GM12878 (cell line): Measurements from ENCODE around the gene PTPRM. TPM values are rescaled to one million over a fixed set of nuclear protein-coding genes. Genes with fewer than 3 reads are reported as not detected.

Experiments
- ATAC-seq: fragments of 200-7000 bp; cut with Tn5 transposase; 3 replicates; pipeline ENCODE4 v1.9.1; 2020; ENCODE audit warnings: mild to moderate bottlenecking, moderate library complexity
- BruUV-seq: library from RNA; stranded (reverse); fragments of 400-500 nt; replicated peaks from 2 replicates; lab custom pipeline; 2021; lab: Mats Ljungman, UMichigan
- CTCF ChIA-PET: fragments of 300-600 bp; sonication (Branson Sonifier 250); formaldehyde crosslinking; extraction: SDS; loops from one replicate; lab custom pipeline; 2021; ENCODE audit warnings: inconsistent platforms; lab: Yijun Ruan, JAX
- POLR2A ChIA-PET: fragments of 350-600 bp; formaldehyde crosslinking; extraction: SDS; loops from one replicate; lab custom pipeline; 2021; ENCODE audit warnings: inconsistent platforms; lab: Charles Lee
- RAD21 ChIA-PET: fragments of 300-600 bp; sonication (Branson Sonifier 250); formaldehyde crosslinking; loops from one replicate; lab custom pipeline; 2023; ENCODE audit warnings: antibody characterized with exemption; ENCODE audit not compliant: unreplicated experiment; lab: Charles Lee
- SMC1A ChIA-PET: fragments of 300-600 bp; sonication (Branson Sonifier 250); formaldehyde crosslinking; loops from one replicate; lab custom pipeline; 2023; ENCODE audit not compliant: unreplicated experiment, uncharacterized antibody; lab: Charles Lee
- DNase-seq: peaks from one replicate; pipeline ENCODE4 v3.0.0-alpha.2; 2011; ENCODE audit warnings: low read depth, low spot score
- FAIRE-seq: peaks from 3 replicates; lab custom pipeline; 2011; peaks lifted over from hg19 to GRCh38; lab: Jason Lieb, UNC
- H2AFZ ChIP-seq: 2 replicates; pipeline ENCODE4 v1.6.0; 2011; ENCODE audit warnings: low read depth, low read length, control low read depth; ENCODE audit not compliant: control insufficient read depth
- H3K27ac ChIP-seq: 2 replicates; pipeline ENCODE4 v1.5.1; 2011; ENCODE audit warnings: control low read depth; ENCODE audit not compliant: control insufficient read depth, insufficient read depth
- H3K27me3 ChIP-seq, 2 experiments: replicated peaks in 1 of 2; 2 replicates each; pipeline versions ENCODE4 v1.6.0 to v1.6.1; 2011; ENCODE audit warnings: low read length in 1 of 2; ENCODE audit not compliant: control insufficient read depth in 2 of 2, insufficient read depth in 2 of 2
- H3K36me3 ChIP-seq, 2 experiments: 2 replicates each; pipeline ENCODE4 v1.5.1; 2011; ENCODE audit warnings: low read length in 1 of 2; ENCODE audit not compliant: control insufficient read depth in 2 of 2, insufficient read depth in 2 of 2
- H3K4me1 ChIP-seq: 2 replicates; pipeline ENCODE4 v1.6.1; 2011; ENCODE audit warnings: mild to moderate bottlenecking, low read length, moderate library complexity, mixed read lengths; ENCODE audit not compliant: control insufficient read depth, insufficient read depth
- H3K4me2 ChIP-seq: 2 replicates; pipeline ENCODE4 v1.6.0; 2011; ENCODE audit warnings: control low read depth; ENCODE audit not compliant: control insufficient read depth, insufficient read depth
- H3K4me3 ChIP-seq: fragments of 200-600 bp; sonication (generic); 2 replicates; pipeline ENCODE4 v1.5.1; 2016
- H3K79me2 ChIP-seq: 2 replicates; pipeline ENCODE4 v1.6.0; 2011; ENCODE audit warnings: low read length; ENCODE audit not compliant: control insufficient read depth, insufficient read depth
- H3K9ac ChIP-seq: 2 replicates; pipeline ENCODE4 v1.8.0; 2011; ENCODE audit warnings: low read length, control low read depth, mixed read lengths; ENCODE audit not compliant: control insufficient read depth, insufficient read depth
- H3K9me3 ChIP-seq: replicated peaks from 3 replicates; pipeline ENCODE4 v1.5.1; 2011; ENCODE audit warnings: mild to moderate bottlenecking, low read length; ENCODE audit not compliant: control insufficient read depth, insufficient read depth
- H4K20me1 ChIP-seq: 2 replicates; pipeline ENCODE4 v1.6.0; 2011; ENCODE audit not compliant: control insufficient read depth, insufficient read depth
- BCL11A ChIP-seq: IDR thresholded peaks from 2 replicates; pipeline ENCODE4 v1.6.1; 2011; ENCODE audit warnings: low read depth, low read length
- EP300 ChIP-seq, 2 experiments: fragments of 150-350 bp in 1 of 2; IDR thresholded peaks; 2 replicates each; pipeline ENCODE4 v1.6.1; 2011 to 2012; ENCODE audit warnings: low read depth in 2 of 2, low read length in 2 of 2, borderline replicate concordance in 1 of 2, improper control_type of control experiment in 1 of 2, inconsistent platforms in 1 of 2; ENCODE audit not compliant: control insufficient read depth in 1 of 2
- FOS ChIP-seq: IDR thresholded peaks from 3 replicates; pipeline ENCODE4 v1.6.1; 2011; ENCODE audit warnings: borderline replicate concordance; ENCODE audit not compliant: insufficient read length; ENCODE audit errors: extremely low read depth
- FOXK2 ChIP-seq: fragments of 450-650 bp; IDR thresholded peaks from 2 replicates; pipeline ENCODE4 v1.6.1; 2017; ENCODE audit warnings: mild to moderate bottlenecking, moderate library complexity
- IRF4 ChIP-seq: IDR thresholded peaks from 2 replicates; pipeline ENCODE4 v1.6.1; 2011; ENCODE audit warnings: low read depth, low read length
- JUNB ChIP-seq: IDR thresholded peaks from 2 replicates; pipeline ENCODE4 v1.6.1; 2016; ENCODE audit warnings: antibody characterized with exemption, mild to moderate bottlenecking
- MTA3 ChIP-seq: IDR thresholded peaks from 2 replicates; pipeline ENCODE4 v1.6.1; 2012; ENCODE audit warnings: low read length, inconsistent platforms, borderline replicate concordance
- NFYA ChIP-seq: IDR thresholded peaks from 2 replicates; pipeline ENCODE4 v1.6.1; 2011; ENCODE audit warnings: low read depth, mild to moderate bottlenecking, low read length, improper control_type of control experiment, borderline replicate concordance
- NRF1 ChIP-seq: conservative IDR thresholded peaks from 2 replicates; pipeline ENCODE4 v1.6.1; 2011; ENCODE audit warnings: mild to moderate bottlenecking, low read depth, low read length, improper control_type of control experiment
- PML ChIP-seq: IDR thresholded peaks from 2 replicates; pipeline ENCODE4 v1.6.1; 2012; ENCODE audit warnings: low read length, inconsistent platforms
- RAD51 ChIP-seq: fragments of 450-650 bp; IDR thresholded peaks from 2 replicates; pipeline ENCODE4 v1.6.1; 2016; ENCODE audit warnings: moderate library complexity, mild to moderate bottlenecking, inconsistent platforms
- RB1 ChIP-seq: fragments of 450-650 bp; formaldehyde crosslinking; IDR thresholded peaks from 2 replicates; pipeline ENCODE4 v1.6.1; 2017; ENCODE audit warnings: mild to moderate bottlenecking, borderline replicate concordance
- RCOR1 ChIP-seq: conservative IDR thresholded peaks from 2 replicates; pipeline ENCODE4 v1.6.1; 2012; ENCODE audit warnings: low read depth, low read length, improper control_type of control experiment
- SREBF2 ChIP-seq: IDR thresholded peaks from 2 replicates; pipeline ENCODE4 v1.6.1; 2012; ENCODE audit warnings: mild to moderate bottlenecking, low read length
- ZNF217 ChIP-seq: fragments of 450-650 bp; IDR thresholded peaks from 2 replicates; pipeline ENCODE4 v1.6.1; 2017; ENCODE audit warnings: antibody characterized with exemption, mild to moderate bottlenecking
- ZNF622 ChIP-seq: fragments of 450-650 bp; IDR thresholded peaks from 2 replicates; pipeline ENCODE4 v1.6.1; 2017; ENCODE audit warnings: mild to moderate bottlenecking, inconsistent platforms
- WGBS: methylation state at CpG from one replicate; pipeline ENCODE4 v1.1.6; 2016; ENCODE audit warnings: low lambda C conversion rate; ENCODE audit not compliant: insufficient replicate concordance, insufficient coverage; ENCODE audit errors: missing lambda C conversion rate; 5-methylcytosine and 5-hydroxymethylcytosine counted together
- in situ Hi-C: fragments of 300-500 bp; cut with MboI; formaldehyde crosslinking; loops from 9 replicates; pipeline ENCODE4 v1.14.3; 2018; ENCODE audit warnings: mixed read lengths
- intact Hi-C: fragments of 100-400 bp; cut with micrococcal nuclease; formaldehyde crosslinking; loops from one replicate; pipeline ENCODE4 v1.14.2; 2022; ENCODE audit not compliant: unreplicated experiment
- polyA plus RNA-seq, 11 experiments: library from polyadenylated mRNA; depleted of rRNA in 4 of 11; unstranded in 6 of 11; stranded (reverse) in 5 of 11; fragments of >200 nt; fragmentation: Nextera tagmentation in 4 of 11; fragmentation: Illumina TruSeq in 1 of 11; extraction: Ambion mirVana in 4 of 11; extraction: Trizol in 1 of 11; gene quantifications; 1 replicate in 1 of 11; 2 replicates in 10 of 11; pipeline versions ENCODE4 v1.2.1 to v1.2.3, GENCODE V29; 2011 to 2016; ENCODE audit warnings: inconsistent platforms in 2 of 11, missing spikeins in 2 of 11, low read depth in 1 of 11
- total RNA-seq, 4 experiments: library from RNA; depleted of rRNA in 3 of 4; stranded (reverse); fragments of >200 nt in 3 of 4; fragmentation: Illumina TruSeq in 1 of 4; extraction: Trizol in 1 of 4; gene quantifications; 2 replicates each; pipeline versions ENCODE4 v1.2.1 to v1.2.3, GENCODE V29; 2013 to 2021
- TF ChIP-seq, protein P1 (sequence below): fragments of 450-650 bp; IDR thresholded peaks from 2 replicates; pipeline ENCODE4 v1.6.1; 2016; ENCODE audit warnings: mild to moderate bottlenecking
- TF ChIP-seq, protein P2 (sequence below): IDR thresholded peaks from 2 replicates; pipeline ENCODE4 v1.6.1; 2011; ENCODE audit warnings: mild to moderate bottlenecking, low read depth, low read length, moderate library complexity; ENCODE audit not compliant: insufficient replicate concordance

PTPRM gene
- total and polyA plus RNA-seq, 10 of the 15 experiments (the other 5 are each of a cell fraction or from before 2014, with no cell fraction given): 0.07 to 22.6 (median 0.60) TPM

DNA sequence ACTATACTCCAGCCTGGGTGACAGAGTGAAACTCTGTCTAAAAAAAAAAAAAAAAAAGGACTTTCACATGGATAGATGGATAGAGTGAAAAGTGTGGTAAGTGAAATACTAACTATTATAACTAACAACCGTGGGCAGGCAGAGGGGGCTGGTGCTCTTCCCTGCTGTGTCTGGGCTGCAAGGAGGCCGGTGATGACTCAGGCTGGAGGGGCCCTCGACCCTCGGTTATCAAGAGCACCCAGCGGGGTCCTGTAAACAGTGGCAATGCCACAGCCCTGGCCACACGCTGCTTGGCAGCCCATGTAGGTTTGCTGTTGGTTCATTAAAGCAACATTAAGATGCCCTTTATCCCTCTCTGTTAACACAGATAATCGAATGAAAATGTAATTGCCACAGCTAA is 857.4 kb downstream of the PTPRM start (continued):
- TF ChIP-seq, protein P1, sequence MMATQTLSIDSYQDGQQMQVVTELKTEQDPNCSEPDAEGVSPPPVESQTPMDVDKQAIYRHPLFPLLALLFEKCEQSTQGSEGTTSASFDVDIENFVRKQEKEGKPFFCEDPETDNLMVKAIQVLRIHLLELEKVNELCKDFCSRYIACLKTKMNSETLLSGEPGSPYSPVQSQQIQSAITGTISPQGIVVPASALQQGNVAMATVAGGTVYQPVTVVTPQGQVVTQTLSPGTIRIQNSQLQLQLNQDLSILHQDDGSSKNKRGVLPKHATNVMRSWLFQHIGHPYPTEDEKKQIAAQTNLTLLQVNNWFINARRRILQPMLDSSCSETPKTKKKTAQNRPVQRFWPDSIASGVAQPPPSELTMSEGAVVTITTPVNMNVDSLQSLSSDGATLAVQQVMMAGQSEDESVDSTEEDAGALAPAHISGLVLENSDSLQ: no peak
- TF ChIP-seq, protein P2, sequence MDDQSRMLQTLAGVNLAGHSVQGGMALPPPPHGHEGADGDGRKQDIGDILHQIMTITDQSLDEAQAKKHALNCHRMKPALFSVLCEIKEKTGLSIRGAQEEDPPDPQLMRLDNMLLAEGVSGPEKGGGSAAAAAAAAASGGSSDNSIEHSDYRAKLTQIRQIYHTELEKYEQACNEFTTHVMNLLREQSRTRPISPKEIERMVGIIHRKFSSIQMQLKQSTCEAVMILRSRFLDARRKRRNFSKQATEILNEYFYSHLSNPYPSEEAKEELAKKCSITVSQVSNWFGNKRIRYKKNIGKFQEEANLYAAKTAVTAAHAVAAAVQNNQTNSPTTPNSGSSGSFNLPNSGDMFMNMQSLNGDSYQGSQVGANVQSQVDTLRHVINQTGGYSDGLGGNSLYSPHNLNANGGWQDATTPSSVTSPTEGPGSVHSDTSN: no peak
- TF ChIP-seq BCL11A (no peak), MTA3 (no peak), ZNF622 (no peak), RB1 (no peak), ZNF217 (no peak), RCOR1 (no peak), RAD51 (no peak), NFYA (no peak)
- TF ChIP-seq, all 136 proteins: peak for 0

DNA sequence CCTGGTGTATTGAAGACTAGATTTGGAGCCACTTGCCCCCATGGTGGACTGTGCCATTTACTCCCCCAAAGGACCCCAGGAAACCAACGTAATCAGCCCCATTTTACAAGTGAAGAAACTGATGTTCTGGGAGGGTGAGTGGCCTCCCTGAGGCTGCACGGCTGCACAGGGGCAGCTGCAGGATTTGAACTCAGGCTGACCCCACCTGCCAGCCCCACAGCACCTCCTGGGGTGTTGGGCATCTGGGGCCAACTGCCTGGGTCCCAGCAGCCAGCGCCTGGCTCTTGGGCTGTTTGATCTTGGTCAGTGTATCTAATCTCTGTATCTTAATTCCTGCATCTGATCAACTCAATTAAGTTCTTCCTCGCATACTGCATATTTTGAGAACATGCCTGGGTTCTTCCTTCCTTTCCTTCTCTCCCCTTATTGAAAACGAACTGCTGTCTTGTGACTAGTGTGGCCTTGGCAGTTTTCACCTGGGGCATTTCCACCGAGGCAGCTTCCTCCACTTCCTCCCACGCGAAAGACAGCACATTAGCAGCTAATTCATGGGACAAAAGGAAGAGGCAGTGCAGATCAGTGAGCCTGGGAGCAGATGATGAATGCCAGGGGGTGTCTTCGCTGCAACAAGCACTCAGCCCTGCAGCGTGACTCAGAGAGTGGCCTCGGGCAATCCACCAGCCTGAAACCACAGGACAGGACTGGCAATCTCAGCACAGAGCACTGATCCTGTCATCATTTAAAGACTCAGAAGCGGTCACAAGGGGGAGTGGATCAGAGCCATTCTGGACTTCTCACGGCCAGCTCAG is 858.0 kb downstream of the PTPRM start:
- Histone ChIP-seq H3K79me2 (no peaks in the 10 kb centered on the region), H2AFZ (no peak overlapping the region), H3K4me3 (no peak overlapping the region), H3K27ac (no peak overlapping the region), H3K4me2 (no peak overlapping the region), H3K4me1 (no peaks in the 10 kb centered on the region), H3K36me3 (no peaks in the 10 kb centered on the region), H3K9me3 (no peaks in the 10 kb centered on the region; the same call in 2 of the 3 replicates), H3K27me3 (no peaks in the 10 kb centered on the region; a peak in 1 of 4 replicates), H4K20me1 (no peaks in the 10 kb centered on the region), H3K9ac (no peak overlapping the region)
- ChIA-PET SMC1A (no interaction called here), RAD21 (no interaction called here), CTCF (no interaction called here), POLR2A (no interaction called here)
- FAIRE-seq (no peak), DNase-seq (no peak), ATAC-seq (no peak)
- 27% methylated on average over 13 of the region's 13 CpGs for WGBS
- in situ Hi-C loops: no loop called here
- intact Hi-C loops: no loop called here
- TF ChIP-seq PML (no peak), IRF4 (no peak), FOS (no peak), FOXK2 (no peak), MTA3 (no peak), EP300 (IDR thresholded peaks at IDR 0.05; ENCODE audit: borderline replicate concordance in 1 of 2, control insufficient read depth in 1 of 2, low read depth in 2 of 2, low read length in 2 of 2) (no peak), SREBF2 (no peak), JUNB (no peak), NRF1 (no peak)
- TF ChIP-seq, protein P1: no peak
- BruUV-seq: no TSS peak
